Mucosa of descending colon (tissue), 3 donors: ENCODE results near the gene NSDHL. TPM values are rescaled to one million over a fixed set of nuclear protein-coding genes. Genes with fewer than 3 reads are reported as not detected.
A peak's percentile ranks its signal among the peaks of the same experiment; 100 is the strongest.

ENCODE experiments used
- ATAC-seq: fragments of 200-7000 bp; cut with Tn5 transposase; one replicate; pipeline ENCODE4 v1.9.1; 2020; ENCODE audit warnings: mild to moderate bottlenecking, moderate library complexity
- DNase-seq, 3 donors: peaks; one replicate each; pipeline ENCODE4 v3.0.0-alpha.2; 2020
- H3K36me3 ChIP-seq: fragments of 200-600 bp; one replicate; pipeline ENCODE4 v1.8.0; 2021; ENCODE audit warnings: low read depth, mild to moderate bottlenecking
- H3K4me1 ChIP-seq: fragments of 200-600 bp; one replicate; pipeline ENCODE4 v1.8.0; 2021; ENCODE audit warnings: low read depth, mild to moderate bottlenecking
- H3K4me3 ChIP-seq: fragments of 200-600 bp; one replicate; pipeline ENCODE4 v1.8.0; 2021; ENCODE audit warnings: mild to moderate bottlenecking
- H3K9me3 ChIP-seq: fragments of 200-600 bp; one replicate; pipeline ENCODE4 v1.8.0; 2021; ENCODE audit warnings: mild to moderate bottlenecking
- intact Hi-C, 2 donors: fragments of 100-400 bp; cut with DNase I in 1 of 2; cut with micrococcal nuclease in 1 of 2; formaldehyde crosslinking; loops; one replicate each; pipeline versions ENCODE4 v1.11.0 to v1.11.1; 2022; cut with DNase I, micrococcal nuclease
- total RNA-seq, 3 donors: library from RNA; stranded (reverse); fragmentation: NEBNext Ultra II Directional in 2 of 3; extraction: Animal tissue kit (Norgen Biotek cat#: 25700) in 2 of 3; gene quantifications; one replicate each; pipeline versions ENCODE4 v1.2.1 to v1.2.4, GENCODE V29; 2021 to 2023
- TF ChIP-seq, protein P1 (sequence below): fragments of 200-600 bp; IDR thresholded peaks from one replicate; pipeline ENCODE4 v1.8.0; 2022; ENCODE audit warnings: antibody characterized with exemption, mild to moderate bottlenecking
- donor health status: DM: no; HTN: no; CAD: no; lungs with moderate emphysema.
- donor health status: DM: no; HTN: no; CAD: no.
- donor health status: DM: no; HTN: yes; CAD: no.

The NSDHL gene
- total RNA-seq, 3 donors from 2014 or later: 13.1 to 26.4 (median 20.3) TPM

DNA sequence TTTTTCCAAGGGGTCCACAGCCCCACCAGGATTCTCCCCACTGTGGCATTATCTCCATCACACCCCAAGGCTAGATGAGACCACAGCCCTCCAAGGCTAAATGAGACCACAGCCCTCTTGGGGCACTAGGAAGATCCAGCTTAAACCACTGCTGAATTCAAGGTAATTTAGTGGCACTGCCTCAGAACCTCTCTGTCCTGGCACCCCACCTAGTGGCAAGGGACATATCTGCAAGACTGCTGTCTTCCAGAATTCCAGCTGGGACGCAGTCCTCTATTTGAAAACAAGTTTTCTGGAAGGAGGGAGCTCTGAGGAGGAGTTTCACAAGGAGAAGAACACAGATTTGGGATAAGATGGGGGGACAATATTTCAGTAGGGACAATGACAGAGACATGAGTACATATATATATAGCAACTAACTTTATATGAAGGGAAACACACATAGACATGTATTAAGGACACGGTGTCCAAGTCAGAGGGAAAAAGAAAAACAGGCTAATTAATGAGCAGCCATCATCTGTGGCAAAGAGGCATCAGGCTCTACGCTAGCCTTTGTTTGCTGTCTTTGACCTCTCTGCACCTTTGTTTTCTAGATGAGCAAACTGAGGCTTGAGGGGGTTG, 9.6 kb upstream of the NSDHL start:
- H3K4me3 ChIP-seq: no peak overlapping the region
- no peaks in the 10 kb centered on the region for H3K4me1 ChIP-seq
- DNase-seq (peak in 2 of 3 donors; percentile 34 to 41), ATAC-seq (peak; percentile 68)
- H3K9me3 ChIP-seq: no peaks in the 10 kb centered on the region
- H3K36me3 ChIP-seq: no peaks in the 10 kb centered on the region
- TF ChIP-seq, protein P1, sequence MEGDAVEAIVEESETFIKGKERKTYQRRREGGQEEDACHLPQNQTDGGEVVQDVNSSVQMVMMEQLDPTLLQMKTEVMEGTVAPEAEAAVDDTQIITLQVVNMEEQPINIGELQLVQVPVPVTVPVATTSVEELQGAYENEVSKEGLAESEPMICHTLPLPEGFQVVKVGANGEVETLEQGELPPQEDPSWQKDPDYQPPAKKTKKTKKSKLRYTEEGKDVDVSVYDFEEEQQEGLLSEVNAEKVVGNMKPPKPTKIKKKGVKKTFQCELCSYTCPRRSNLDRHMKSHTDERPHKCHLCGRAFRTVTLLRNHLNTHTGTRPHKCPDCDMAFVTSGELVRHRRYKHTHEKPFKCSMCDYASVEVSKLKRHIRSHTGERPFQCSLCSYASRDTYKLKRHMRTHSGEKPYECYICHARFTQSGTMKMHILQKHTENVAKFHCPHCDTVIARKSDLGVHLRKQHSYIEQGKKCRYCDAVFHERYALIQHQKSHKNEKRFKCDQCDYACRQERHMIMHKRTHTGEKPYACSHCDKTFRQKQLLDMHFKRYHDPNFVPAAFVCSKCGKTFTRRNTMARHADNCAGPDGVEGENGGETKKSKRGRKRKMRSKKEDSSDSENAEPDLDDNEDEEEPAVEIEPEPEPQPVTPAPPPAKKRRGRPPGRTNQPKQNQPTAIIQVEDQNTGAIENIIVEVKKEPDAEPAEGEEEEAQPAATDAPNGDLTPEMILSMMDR: peak; percentile 25
- intact Hi-C loops: no loop called here

DNA sequence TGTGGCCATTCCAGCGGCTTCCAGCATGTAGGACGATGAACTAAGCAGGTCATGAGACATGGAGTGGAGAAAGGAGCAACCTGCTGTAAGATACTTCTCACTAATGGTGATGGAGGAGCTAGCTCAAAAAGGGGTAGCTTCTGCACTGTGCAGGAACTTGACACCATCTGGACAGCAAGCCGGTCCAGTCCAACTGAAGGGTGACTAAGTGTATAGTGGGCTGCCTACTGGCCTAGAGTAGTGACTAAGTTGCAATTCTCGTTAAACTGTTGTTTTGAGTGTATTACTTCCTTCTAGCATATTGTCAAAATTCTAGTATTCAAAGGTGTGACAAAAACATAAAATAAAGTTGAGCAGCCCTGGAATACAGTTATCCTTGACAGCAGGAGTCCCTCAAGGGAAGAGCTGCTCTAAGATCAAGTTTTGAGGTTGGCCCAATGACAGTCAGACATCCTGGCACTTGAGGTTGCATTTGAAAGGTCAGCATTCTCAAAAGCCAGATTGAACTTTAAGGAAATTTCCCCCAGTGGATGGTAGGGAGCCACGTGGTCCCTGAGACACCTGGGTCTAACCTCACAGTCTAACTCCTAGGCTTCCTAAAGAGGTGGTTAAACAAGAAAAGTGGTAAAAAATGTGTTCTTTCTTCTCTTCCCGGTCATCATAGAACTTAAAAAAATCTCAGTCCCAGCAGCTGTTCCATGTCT, 8.3 kb upstream of the NSDHL start:
- DNase-seq (no peak), ATAC-seq (no peak)
- no peaks in the 10 kb centered on the region for H3K9me3 ChIP-seq
- no peaks in the 10 kb centered on the region for H3K4me1 ChIP-seq
- H3K36me3 ChIP-seq: no peaks in the 10 kb centered on the region
- intact Hi-C loops: no loop called here
- TF ChIP-seq, protein P1: no peak
- H3K4me3 ChIP-seq: no peak overlapping the region

DNA sequence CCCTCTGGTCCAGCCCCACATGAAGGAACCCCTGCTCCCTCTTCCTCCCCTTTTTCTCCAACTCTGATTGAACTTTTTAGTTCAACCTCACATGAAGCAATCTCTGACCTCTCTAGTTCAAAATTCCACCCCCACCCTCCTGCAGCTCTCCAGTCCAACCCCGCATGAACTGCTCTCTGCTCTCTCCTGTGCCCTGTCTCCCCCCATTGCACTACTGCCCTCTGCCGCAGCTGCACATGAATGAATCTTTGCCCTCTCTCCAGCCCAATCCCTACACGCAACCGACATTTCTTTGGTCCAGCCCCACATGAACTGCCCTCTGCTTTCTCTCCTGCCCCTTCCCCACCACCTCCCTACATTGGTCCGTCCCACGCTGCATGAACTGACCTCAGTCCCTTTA, 7.2 kb upstream of the NSDHL start:
- no peak overlapping the region for H3K4me3 ChIP-seq
- TF ChIP-seq, protein P1: no peak
- ATAC-seq: no peak
- no peaks in the 10 kb centered on the region for H3K9me3 ChIP-seq
- no peaks in the 10 kb centered on the region for H3K4me1 ChIP-seq
- no peak for DNase-seq
- no peaks in the 10 kb centered on the region for H3K36me3 ChIP-seq
- intact Hi-C loops: no loop called here

DNA sequence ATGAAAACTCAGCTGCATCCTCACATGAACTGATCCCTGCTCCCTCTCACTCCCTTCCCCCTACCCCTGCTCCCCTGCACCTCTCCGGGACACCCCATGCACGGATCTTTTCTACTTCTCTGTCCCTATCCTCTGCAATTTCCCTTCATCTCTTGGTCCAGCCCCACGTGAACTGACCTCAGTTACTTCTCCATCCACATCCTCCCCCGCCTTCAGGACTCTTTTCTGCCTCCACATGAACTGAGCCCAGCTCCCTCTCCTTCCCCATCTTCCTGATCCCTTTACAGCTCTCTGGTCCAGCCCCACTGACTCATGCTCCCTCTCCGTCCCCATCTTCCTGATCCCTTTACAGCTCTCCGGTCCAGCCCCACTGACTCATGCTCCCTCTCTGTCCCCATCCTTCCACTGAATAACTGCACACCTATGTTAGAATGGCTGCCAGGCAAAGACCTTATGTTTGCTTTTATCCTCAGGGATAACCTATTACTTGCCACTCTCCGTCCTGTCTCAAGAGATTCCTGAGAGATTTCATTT, 6.0 kb upstream of the NSDHL start:
- intact Hi-C loops: no loop called here
- no peak overlapping the region for H3K4me3 ChIP-seq

DNA sequence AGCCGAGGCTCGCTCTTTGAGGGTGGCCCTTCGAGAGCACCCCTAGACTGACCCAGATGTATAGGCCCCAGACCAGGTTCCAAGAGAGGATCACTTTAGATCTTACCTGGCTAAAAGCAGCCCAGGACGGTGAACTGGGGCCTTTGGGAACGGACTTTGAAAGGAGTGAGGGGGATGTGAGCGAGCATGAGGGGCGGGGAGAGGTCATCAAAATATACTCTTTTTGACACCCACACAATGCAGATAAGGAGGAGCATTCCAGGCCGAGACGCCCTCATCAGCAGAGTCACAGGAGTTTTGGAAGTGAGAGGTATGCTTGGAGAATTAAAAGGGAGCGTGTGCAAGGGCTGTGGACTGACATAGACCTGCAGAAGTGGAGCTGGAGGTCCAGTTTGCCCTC, 528 bp downstream of the NSDHL start:
- ATAC-seq: no peak
- intact Hi-C loops: no loop called here
- no peak for DNase-seq
- Histone ChIP-seq H3K36me3 (no peaks in the 10 kb centered on the region), H3K4me1 (no peaks in the 10 kb centered on the region), H3K9me3 (no peaks in the 10 kb centered on the region), H3K4me3 (peak overlapping the region; percentile 40)
- TF ChIP-seq, protein P1: no peak

More for the DNA sequence above, 6.0 kb upstream of the NSDHL start:
- TF ChIP-seq, protein P1: no peak
- Histone ChIP-seq H3K9me3 (no peaks in the 10 kb centered on the region), H3K36me3 (no peaks in the 10 kb centered on the region), H3K4me1 (no peaks in the 10 kb centered on the region)
- no peak for ATAC-seq
- no peak for DNase-seq
